Activated CD8-positive, alpha-beta memory T cell treated with anti-CD3 and anti-CD28 coated beads, Interleukin-2, amount 10 ng/mL, durations not matched to agents 7 days and 5 days (primary cell): ENCODE results near the gene CSMD2. TPM values are rescaled to one million over a fixed set of nuclear protein-coding genes. Genes with fewer than 3 reads are reported as not detected.

Experiments used
- ATAC-seq: fragments of 150-1000 bp; cut with Tn5 transposase; one replicate; pipeline ENCODE4 v1.10.0; 2021; ENCODE audit warnings: moderate library complexity
- CTCF ChIA-PET: fragments of 350-600 bp; sonication (Branson Sonifier 250); formaldehyde crosslinking; loops from one replicate; lab custom pipeline; 2021; ENCODE audit warnings: antibody characterized with exemption; lab: Charles Lee
- DNase-seq: peaks from one replicate; pipeline ENCODE4 v3.0.0-alpha.2; 2020
- H3K27ac Mint-ChIP-seq: one replicate; pipeline ENCODE4 v1.8.0; 2021; ENCODE audit warnings: mild to moderate bottlenecking, mixed read lengths
- H3K27me3 Mint-ChIP-seq: one replicate; pipeline ENCODE4 v1.8.0; 2021; ENCODE audit warnings: mixed read lengths
- H3K36me3 Mint-ChIP-seq: one replicate; pipeline ENCODE4 v1.8.0; 2021; ENCODE audit warnings: mild to moderate bottlenecking, mixed read lengths
- H3K4me1 Mint-ChIP-seq: one replicate; pipeline ENCODE4 v1.8.0; 2021; ENCODE audit warnings: mixed read lengths
- H3K4me3 Mint-ChIP-seq: one replicate; pipeline ENCODE4 v1.8.0; 2021; ENCODE audit warnings: mild to moderate bottlenecking, moderate library complexity, mixed read lengths
- H3K9me3 Mint-ChIP-seq: one replicate; pipeline ENCODE4 v1.8.0; 2022; ENCODE audit warnings: low read depth, mixed read lengths
- total RNA-seq, 2 experiments: library from RNA; stranded (reverse); gene quantifications; one replicate each; pipeline ENCODE4 v1.2.3, GENCODE V29; 2021

CSMD2 gene
- total RNA-seq, 2 experiments from 2014 or later = not detected

- no peak for DNase-seq
- Mint-ChIP-seq H3K27ac (no peak overlapping the region), H3K9me3 (no peaks in the 10 kb centered on the region), H3K36me3 (no peaks in the 10 kb centered on the region), H3K27me3 (peaks cover 6% of the 10 kb centered on the region), H3K4me1 (no peaks in the 10 kb centered on the region), H3K4me3 (no peak overlapping the region)
- no peak for ATAC-seq
- CTCF ChIA-PET = no interaction called here
Measured at GRCh38 chr1:33716976-33717688, 447.9 kb downstream of the CSMD2 start.

- DNase-seq (no peak), ATAC-seq (no peak)
- H3K27ac Mint-ChIP-seq = no peak overlapping the region
- CTCF ChIA-PET = no interaction called here
- no peak overlapping the region for H3K4me3 Mint-ChIP-seq
- no peaks in the 10 kb centered on the region for H3K4me1 Mint-ChIP-seq
- peaks cover 6% of the 10 kb centered on the region for H3K27me3 Mint-ChIP-seq
- H3K9me3 Mint-ChIP-seq = no peaks in the 10 kb centered on the region
- no peaks in the 10 kb centered on the region for H3K36me3 Mint-ChIP-seq
Measured at GRCh38 chr1:33715195-33715811, 449.7 kb downstream of the CSMD2 start.

- ATAC-seq (no peak), DNase-seq (no peak)
- peaks cover 3% of the 10 kb centered on the region for H3K27me3 Mint-ChIP-seq
- H3K36me3 Mint-ChIP-seq = no peaks in the 10 kb centered on the region
- H3K9me3 Mint-ChIP-seq = no peaks in the 10 kb centered on the region
- no peak overlapping the region for H3K27ac Mint-ChIP-seq
- no peak overlapping the region for H3K4me3 Mint-ChIP-seq
- CTCF ChIA-PET = no interaction called here
- H3K4me1 Mint-ChIP-seq = no peaks in the 10 kb centered on the region
Measured at GRCh38 chr1:33714421-33714820, 450.6 kb downstream of the CSMD2 start.

GRCh38 chr1:33713058-33713877, 451.8 kb downstream of the CSMD2 start:
- DNase-seq (no peak), ATAC-seq (no peak)
- H3K9me3 Mint-ChIP-seq = no peaks in the 10 kb centered on the region
- H3K4me1 Mint-ChIP-seq = no peaks in the 10 kb centered on the region
- no peaks in the 10 kb centered on the region for H3K36me3 Mint-ChIP-seq
- CTCF ChIA-PET = no interaction called here
- H3K27me3 Mint-ChIP-seq = peaks cover 3% of the 10 kb centered on the region
- no peak overlapping the region for H3K27ac Mint-ChIP-seq
- no peak overlapping the region for H3K4me3 Mint-ChIP-seq

- Mint-ChIP-seq H3K27me3 (peaks cover 6% of the 10 kb centered on the region), H3K27ac (no peak overlapping the region), H3K4me3 (no peak overlapping the region), H3K9me3 (no peaks in the 10 kb centered on the region), H3K4me1 (no peaks in the 10 kb centered on the region), H3K36me3 (no peaks in the 10 kb centered on the region)
- DNase-seq = no peak
- CTCF ChIA-PET = no interaction called here
- ATAC-seq = no peak
Measured at GRCh38 chr1:33712186-33712585, 452.8 kb downstream of the CSMD2 start.

- Mint-ChIP-seq H3K27ac (no peak overlapping the region), H3K27me3 (peaks cover 3% of the 10 kb centered on the region), H3K9me3 (no peaks in the 10 kb centered on the region), H3K4me3 (no peak overlapping the region), H3K4me1 (no peaks in the 10 kb centered on the region), H3K36me3 (no peaks in the 10 kb centered on the region)
- DNase-seq = no peak
- CTCF ChIA-PET = no interaction called here
- ATAC-seq = no peak
Measured at GRCh38 chr1:33711511-33711910, 453.5 kb downstream of the CSMD2 start.

GRCh38 chr1:33710967-33711366, 454.1 kb downstream of the CSMD2 start:
- no peak overlapping the region for H3K4me3 Mint-ChIP-seq
- CTCF ChIA-PET = no interaction called here
- H3K9me3 Mint-ChIP-seq = no peaks in the 10 kb centered on the region
- H3K4me1 Mint-ChIP-seq = no peaks in the 10 kb centered on the region
- DNase-seq = no peak
- H3K27me3 Mint-ChIP-seq = peaks cover 3% of the 10 kb centered on the region
- H3K36me3 Mint-ChIP-seq = no peaks in the 10 kb centered on the region
- H3K27ac Mint-ChIP-seq = no peak overlapping the region
- no peak for ATAC-seq

- no peak for ATAC-seq
- Mint-ChIP-seq H3K4me3 (no peak overlapping the region), H3K4me1 (no peaks in the 10 kb centered on the region), H3K36me3 (no peaks in the 10 kb centered on the region), H3K27ac (no peak overlapping the region), H3K9me3 (no peaks in the 10 kb centered on the region), H3K27me3 (peaks cover 3% of the 10 kb centered on the region)
- CTCF ChIA-PET = no interaction called here
- DNase-seq = no peak
Measured at GRCh38 chr1:33709783-33710718, 455.0 kb downstream of the CSMD2 start.

GRCh38 chr1:33709174-33709782, 455.8 kb downstream of the CSMD2 start:
- Mint-ChIP-seq H3K9me3 (no peaks in the 10 kb centered on the region), H3K4me3 (no peak overlapping the region)

GRCh38 chr1:33706634-33707255, 458.3 kb downstream of the CSMD2 start:
- Mint-ChIP-seq H3K27me3 (peaks cover 8% of the 10 kb centered on the region), H3K4me3 (no peak overlapping the region), H3K36me3 (no peaks in the 10 kb centered on the region), H3K27ac (no peak overlapping the region), H3K4me1 (no peaks in the 10 kb centered on the region), H3K9me3 (no peaks in the 10 kb centered on the region)
- DNase-seq = no peak
- ATAC-seq = no peak
- CTCF ChIA-PET = no interaction called here

More at GRCh38 chr1:33709174-33709782, 455.8 kb downstream of the CSMD2 start:
- no peak overlapping the region for H3K27ac Mint-ChIP-seq
- no peaks in the 10 kb centered on the region for H3K36me3 Mint-ChIP-seq
- ATAC-seq (no peak), DNase-seq (no peak)
- peaks cover 3% of the 10 kb centered on the region for H3K27me3 Mint-ChIP-seq
- CTCF ChIA-PET = no interaction called here
- H3K4me1 Mint-ChIP-seq = no peaks in the 10 kb centered on the region

GRCh38 chr1:33703464-33703863, 461.6 kb downstream of the CSMD2 start:
- ATAC-seq = no peak
- no peaks in the 10 kb centered on the region for H3K4me1 Mint-ChIP-seq
- CTCF ChIA-PET = no interaction called here
- no peak overlapping the region for H3K27ac Mint-ChIP-seq
- no peak for DNase-seq
- no peak overlapping the region for H3K4me3 Mint-ChIP-seq
- no peaks in the 10 kb centered on the region for H3K9me3 Mint-ChIP-seq
- H3K36me3 Mint-ChIP-seq = no peaks in the 10 kb centered on the region
- H3K27me3 Mint-ChIP-seq = peaks cover 10% of the 10 kb centered on the region

GRCh38 chr1:33698361-33699035, 466.5 kb downstream of the CSMD2 start:
- no peak overlapping the region for H3K27ac Mint-ChIP-seq
- ATAC-seq (no peak), DNase-seq (no peak)

More at GRCh38 chr1:33698361-33699035, 466.5 kb downstream of the CSMD2 start:
- peaks cover 8% of the 10 kb centered on the region for H3K27me3 Mint-ChIP-seq
- no peaks in the 10 kb centered on the region for H3K4me1 Mint-ChIP-seq
- no peaks in the 10 kb centered on the region for H3K9me3 Mint-ChIP-seq
- CTCF ChIA-PET = no interaction called here
- no peak overlapping the region for H3K4me3 Mint-ChIP-seq
- H3K36me3 Mint-ChIP-seq = no peaks in the 10 kb centered on the region
